H1 (cell line): Measurements from ENCODE around the gene GSTCD. TPM values are rescaled to one million over a fixed set of nuclear protein-coding genes. Genes with fewer than 3 reads are reported as not detected.
"Not testable (repeated sequence)": the region's sequence is repeated elsewhere in the genome, so short reads cannot be mapped to it uniquely, and the experiment has no call there.

Experiments used
- CTCF ChIA-PET: fragments of 300-600 bp; sonication (Branson Sonifier 250); formaldehyde crosslinking; loops from one replicate; lab custom pipeline; 2021; ENCODE audit not compliant: partially characterized antibody; lab: Charles Lee
- POLR2A ChIA-PET: fragments of 300-600 bp; sonication (Branson Sonifier 250); formaldehyde crosslinking; loops from one replicate; lab custom pipeline; 2021; ENCODE audit warnings: inconsistent platforms; ENCODE audit not compliant: partially characterized antibody; lab: Charles Lee
- DNase-seq, 2 experiments: peaks; one replicate each; pipeline versions ENCODE4 v3.0.0 to v3.0.0-alpha.2; 2010 to 2022; ENCODE audit warnings: low spot score in 2 of 2, low read depth in 1 of 2, mixed read lengths in 1 of 2
- FAIRE-seq: peaks from 2 replicates; lab custom pipeline; 2011; peaks lifted over from hg19 to GRCh38; lab: Jason Lieb, UNC
- H2AFZ ChIP-seq: 2 replicates; pipeline ENCODE4 v1.8.1; 2012; ENCODE audit warnings: low read length, inconsistent platforms
- H2AK5ac ChIP-seq: 2 replicates; pipeline ENCODE4 v1.6.1; 2013; ENCODE audit warnings: low read depth, low read length
- H2BK120ac ChIP-seq: replicated peaks from 2 replicates; pipeline ENCODE3; 2013; ENCODE audit warnings: low read depth, low read length, inconsistent platforms
- H2BK12ac ChIP-seq: 2 replicates; pipeline ENCODE4 v1.6.1; 2013; ENCODE audit warnings: low read depth, low read length
- H2BK15ac ChIP-seq: 2 replicates; pipeline ENCODE4 v1.6.1; 2013; ENCODE audit warnings: low read length
- H2BK20ac ChIP-seq: 2 replicates; pipeline ENCODE4 v1.6.1; 2013; ENCODE audit warnings: low read length
- H2BK5ac ChIP-seq: 2 replicates; pipeline ENCODE4 v1.6.1; 2013; ENCODE audit warnings: low read depth, low read length
- H3K14ac ChIP-seq: 2 replicates; pipeline ENCODE4 v1.6.1; 2013; ENCODE audit warnings: inconsistent platforms; ENCODE audit not compliant: insufficient read length
- H3K18ac ChIP-seq: 2 replicates; pipeline ENCODE4 v1.6.1; 2013; ENCODE audit warnings: low read length; ENCODE audit errors: extremely low read depth
- H3K23ac ChIP-seq: 2 replicates; pipeline ENCODE4 v1.6.1; 2013; ENCODE audit warnings: inconsistent platforms; ENCODE audit not compliant: insufficient read length
- H3K23me2 ChIP-seq: 2 replicates; pipeline ENCODE4 v1.6.1; 2013; ENCODE audit warnings: low read depth, low read length
- H3K27ac ChIP-seq: 2 replicates; pipeline ENCODE4 v1.6.1; 2011; ENCODE audit warnings: low read depth, low read length, inconsistent platforms
- H3K27me3 ChIP-seq, 4 experiments: replicated peaks in 1 of 4; 1 replicate in 1 of 4; 2 replicates in 3 of 4; pipeline versions ENCODE4 v1.6.1 to v1.8.1; 2011 to 2013; ENCODE audit warnings: low read length in 3 of 4, mild to moderate bottlenecking in 3 of 4, inconsistent platforms in 2 of 4, mixed read lengths in 2 of 4, moderate library complexity in 1 of 4; ENCODE audit not compliant: control insufficient read depth in 3 of 4, insufficient read depth in 3 of 4; ENCODE audit errors: extremely low read depth in 1 of 4
- H3K36me3 ChIP-seq, 4 experiments: 2 replicates each; pipeline versions ENCODE4 v1.6.1 to v1.8.1; 2011 to 2013; ENCODE audit warnings: mild to moderate bottlenecking in 4 of 4, low read length in 3 of 4, moderate library complexity in 2 of 4, control low read depth in 1 of 4, inconsistent platforms in 1 of 4; ENCODE audit not compliant: insufficient read depth in 4 of 4, control insufficient read depth in 2 of 4
- H3K4ac ChIP-seq: replicated peaks from 2 replicates; pipeline ENCODE3; 2013; ENCODE audit warnings: low read length, low read depth, mixed read lengths, inconsistent platforms; ENCODE audit not compliant: insufficient read length
- H3K4me1 ChIP-seq, 4 experiments: replicated peaks in 1 of 4; 1 replicate in 1 of 4; 2 replicates in 3 of 4; pipeline versions ENCODE4 v1.6.1 to v1.8.1; 2011 to 2013; ENCODE audit warnings: low read length in 3 of 4, inconsistent platforms in 2 of 4, mixed read lengths in 1 of 4; ENCODE audit not compliant: insufficient read depth in 4 of 4, control insufficient read depth in 3 of 4
- H3K4me2 ChIP-seq, 2 experiments: 2 replicates each; pipeline versions ENCODE4 v1.6.1 to v1.8.1; 2011 to 2013; ENCODE audit warnings: low read depth in 2 of 2, low read length in 2 of 2, control low read depth in 1 of 2, inconsistent platforms in 1 of 2, mild to moderate bottlenecking in 1 of 2; ENCODE audit not compliant: insufficient read depth in 1 of 2
- H3K4me3 ChIP-seq, 4 experiments: fragments of 200-600, 300-600 bp in 1 of 4; sonication (generic), shearing (Covaris generic), sonication (Bioruptor Twin) in 1 of 4; 2 replicates each; pipeline versions ENCODE4 v1.5.1 to v1.8.1; 2011 to 2016; ENCODE audit warnings: low read length in 4 of 4, low read depth in 3 of 4, control low read depth in 2 of 4, inconsistent platforms in 2 of 4, mild to moderate bottlenecking in 2 of 4, mixed read lengths in 1 of 4, moderate library complexity in 1 of 4; ENCODE audit not compliant: insufficient read depth in 2 of 4; ENCODE audit errors: extremely low read depth in 1 of 4
- H3K56ac ChIP-seq: replicated peaks from 2 replicates; pipeline ENCODE3; 2013; ENCODE audit warnings: low read depth, mild to moderate bottlenecking, mixed read lengths, low read length, inconsistent platforms; ENCODE audit not compliant: insufficient read length
- H3K79me1 ChIP-seq: 2 replicates; pipeline ENCODE4 v1.6.1; 2013; ENCODE audit warnings: low read depth, low read length, control low read depth
- H3K79me2 ChIP-seq, 2 experiments: 2 replicates each; pipeline versions ENCODE4 v1.6.1 to v1.8.1; 2012 to 2013; ENCODE audit warnings: low read length in 2 of 2, mild to moderate bottlenecking in 2 of 2, inconsistent platforms in 1 of 2; ENCODE audit not compliant: insufficient read depth in 2 of 2, control insufficient read depth in 1 of 2
- H3K9ac ChIP-seq, 4 experiments: replicated peaks in 1 of 4; 1 replicate in 1 of 4; 2 replicates in 3 of 4; pipeline versions ENCODE4 v1.6.1 to v1.8.1; 2011 to 2013; ENCODE audit warnings: low read depth in 3 of 4, low read length in 3 of 4, control low read depth in 2 of 4, mild to moderate bottlenecking in 2 of 4, moderate library complexity in 2 of 4, inconsistent platforms in 1 of 4; ENCODE audit errors: extremely low read depth in 1 of 4
- H3K9me3 ChIP-seq, 2 experiments: 2 replicates each; pipeline versions ENCODE4 v1.6.1 to v1.8.1; 2012 to 2013; ENCODE audit warnings: mild to moderate bottlenecking in 2 of 2, moderate library complexity in 2 of 2, control low read depth in 1 of 2, inconsistent platforms in 1 of 2, low read depth in 1 of 2, low read length in 1 of 2, mixed read lengths in 1 of 2; ENCODE audit not compliant: insufficient read depth in 2 of 2
- H4K20me1 ChIP-seq, 2 experiments: replicated peaks in 1 of 2; 2 replicates each; pipeline versions ENCODE3 to v1.8.1; 2011 to 2013; ENCODE audit warnings: inconsistent platforms in 2 of 2, low read length in 2 of 2, mild to moderate bottlenecking in 1 of 2; ENCODE audit not compliant: insufficient read depth in 2 of 2, control insufficient read depth in 1 of 2
- H4K5ac ChIP-seq: 2 replicates; pipeline ENCODE4 v1.6.1; 2013; ENCODE audit warnings: low read length, low read depth, mixed read lengths, inconsistent platforms; ENCODE audit not compliant: insufficient read length
- H4K8ac ChIP-seq: 2 replicates; pipeline ENCODE4 v1.8.0; 2013; ENCODE audit warnings: mild to moderate bottlenecking, moderate library complexity, low read length, inconsistent platforms; ENCODE audit not compliant: insufficient read depth; ENCODE audit errors: extremely low read depth
- H4K91ac ChIP-seq: replicated peaks from 2 replicates; pipeline ENCODE3; 2013; ENCODE audit warnings: low read length, mixed read lengths, inconsistent platforms; ENCODE audit not compliant: insufficient read length
- WGBS, 2 experiments: shearing (Covaris generic) in 1 of 2; methylation state at CpG; one replicate each; pipeline versions ENCODE4 v1.1.6 to v1.1.7; 2013 to 2015; ENCODE audit warnings: low lambda C conversion rate in 2 of 2, mixed read lengths in 2 of 2, inconsistent platforms in 1 of 2, low coverage in 1 of 2, missing lambda C conversion rate in 1 of 2; ENCODE audit not compliant: insufficient replicate concordance in 2 of 2, insufficient coverage in 1 of 2, insufficient read length in 1 of 2; ENCODE audit errors: extremely low coverage in 1 of 2, missing lambda C conversion rate in 1 of 2; 5-methylcytosine and 5-hydroxymethylcytosine counted together
- polyA plus RNA-seq, 7 experiments: library from polyadenylated mRNA; depleted of rRNA in 3 of 7; stranded (reverse) in 5 of 7; unstranded in 2 of 7; fragments of >200 nt in 5 of 7; fragments of 200-250 nt in 2 of 7; gene quantifications; 1 replicate in 5 of 7; 2 replicates in 1 of 7; 4 replicates in 1 of 7; pipeline versions ENCODE4 v1.2.1 to v1.2.3, GENCODE V29; 2011 to 2013; ENCODE audit warnings: missing spikeins in 2 of 7, mixed read lengths in 2 of 7
- total RNA-seq: library from RNA; stranded (reverse); fragmentation: NEBNext Ultra II Directional; extraction: Animal tissue kit (Norgen Biotek cat#: 25700); gene quantifications from 2 replicates; pipeline ENCODE4 v1.2.1, GENCODE V29; 2021

GSTCD gene
- total and polyA plus RNA-seq, 2 of the 8 experiments (the other 6 are each of a cell fraction or from before 2014, with no cell fraction given), result 8.5 to 24.6 TPM

GRCh38 chr4:105848359-105848758, 139.8 kb downstream of the GSTCD start:
- H3K79me1 ChIP-seq, H3K4me2 ChIP-seq, DNase-seq, H2AK5ac ChIP-seq, H3K23me2 ChIP-seq, H3K79me2 ChIP-seq, H3K9me3 ChIP-seq, FAIRE-seq, H3K27ac ChIP-seq, H2AFZ ChIP-seq, H3K27me3 ChIP-seq, H4K91ac ChIP-seq, H3K14ac ChIP-seq, H3K23ac ChIP-seq, H3K18ac ChIP-seq, H3K9ac ChIP-seq, H2BK12ac ChIP-seq, H3K56ac ChIP-seq, H2BK20ac ChIP-seq, H3K4me3 ChIP-seq, H2BK15ac ChIP-seq, H3K4ac ChIP-seq, H4K5ac ChIP-seq, H4K20me1 ChIP-seq, H3K36me3 ChIP-seq, H2BK5ac ChIP-seq, H2BK120ac ChIP-seq, POLR2A ChIA-PET, H4K8ac ChIP-seq, H3K4me1 ChIP-seq: not testable (repeated sequence)
- CTCF ChIA-PET, result interaction anchor here (0.6 kb wide), 1 partner anchor 92 kb away, joined by 3 read pairs; no protein-coding TSS in a partner anchor
- 97% methylated on average over 6 of the region's 6 CpGs; no CpG with 5 or more reads in 1 of the 2 experiments for WGBS, 2 experiments
